ENCODE data around the gene IL17RD.
A peak's percentile ranks its signal among the peaks of the same experiment; 100 is the strongest.

Gene IL17RD

DNA sequence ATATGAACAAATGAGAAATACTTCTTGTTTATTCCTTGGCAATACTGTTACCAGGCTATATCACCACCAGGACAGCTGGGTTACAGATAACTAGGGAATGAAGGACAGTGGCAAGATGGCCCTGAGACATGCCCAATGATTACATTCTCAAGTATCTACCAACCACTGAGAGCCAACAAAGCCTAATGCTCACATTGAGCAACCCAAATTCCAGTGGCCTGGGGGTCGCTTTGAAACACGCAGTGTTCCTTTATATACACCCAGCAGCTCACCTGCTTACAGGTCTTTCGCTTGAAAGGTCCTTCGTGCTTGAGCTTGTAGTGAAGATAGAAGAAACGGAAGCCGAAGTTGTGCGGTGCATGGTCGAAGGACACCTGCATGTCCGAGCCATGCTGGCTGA is 59.6 kb downstream of the IL17RD start:
- no peak for TF ChIP-seq CTCF (IDR thresholded peaks at IDR 0.05; ENCODE audit: borderline replicate concordance, control extremely low read depth, extremely low read depth, insufficient read depth, missing control alignments)
- in situ Hi-C loops (cut with MboI; ENCODE audit: low sequenced_read_pairs, unreplicated experiment) = no loop called here
- no peak for DNase-seq (ENCODE audit: low spot score)

- in situ Hi-C loops (cut with MboI; ENCODE audit: low sequenced_read_pairs, unreplicated experiment) = no loop called here
- peak; percentile 68 for TF ChIP-seq CTCF (IDR thresholded peaks at IDR 0.05; ENCODE audit: borderline replicate concordance, control extremely low read depth, extremely low read depth, insufficient read depth, missing control alignments)
- peak; percentile 76 for DNase-seq (ENCODE audit: low spot score)
These were observed 65.0 kb downstream of the IL17RD start for GRCh38 chr3:57100046-57100695.

- no peak for DNase-seq (ENCODE audit: low spot score)
- in situ Hi-C loops (cut with MboI; ENCODE audit: low sequenced_read_pairs, unreplicated experiment) = no loop called here
- TF ChIP-seq CTCF (IDR thresholded peaks at IDR 0.05; ENCODE audit: borderline replicate concordance, control extremely low read depth, extremely low read depth, insufficient read depth, missing control alignments) = no peak
These were observed 66.5 kb downstream of the IL17RD start for GRCh38 chr3:57098418-57099310.

GRCh38 chr3:57097536-57097935 is 67.6 kb downstream of the IL17RD start:
- no peak for DNase-seq (ENCODE audit: low spot score)
- in situ Hi-C loops (cut with MboI; ENCODE audit: low sequenced_read_pairs, unreplicated experiment) = no loop called here
- TF ChIP-seq CTCF (IDR thresholded peaks at IDR 0.05; ENCODE audit: borderline replicate concordance, control extremely low read depth, extremely low read depth, insufficient read depth, missing control alignments) = no peak

GRCh38 chr3:57095363-57095762 is 69.8 kb downstream of the IL17RD start:
- no peak for DNase-seq (ENCODE audit: low spot score)
- in situ Hi-C loops (cut with MboI; ENCODE audit: low sequenced_read_pairs, unreplicated experiment) = no loop called here
- no peak for TF ChIP-seq CTCF (IDR thresholded peaks at IDR 0.05; ENCODE audit: borderline replicate concordance, control extremely low read depth, extremely low read depth, insufficient read depth, missing control alignments)

GRCh38 chr3:57094575-57094974 is 70.6 kb downstream of the IL17RD start:
- in situ Hi-C loops (cut with MboI; ENCODE audit: low sequenced_read_pairs, unreplicated experiment) = no loop called here
- TF ChIP-seq CTCF (IDR thresholded peaks at IDR 0.05; ENCODE audit: borderline replicate concordance, control extremely low read depth, extremely low read depth, insufficient read depth, missing control alignments) = no peak
- DNase-seq (ENCODE audit: low spot score) = no peak

Data from GM13976 (cell line).